Suprapubic skin (tissue), 3 donors: ENCODE measurements around the gene REV3L.

Source experiments
- EP300 ChIP-seq: sonication (generic); formaldehyde crosslinking; IDR thresholded peaks from one replicate; pipeline ENCODE4 v1.6.1; 2017; ENCODE audit warnings: antibody characterized with exemption
- POLR2A ChIP-seq, 2 donors: fragments of 450-650 bp; IDR thresholded peaks; one replicate each; pipeline ENCODE4 v1.6.1; 2017; ENCODE audit warnings: antibody characterized with exemption in 2 of 2, mild to moderate bottlenecking in 2 of 2, moderate library complexity in 2 of 2
- TF ChIP-seq, protein P1 (sequence below), 2 donors: fragments of 200-600 bp in 1 of 2; fragments of 450-650 bp in 1 of 2; sonication (generic) in 1 of 2; IDR thresholded peaks; one replicate each; pipeline ENCODE4 v1.5.1; 2016 to 2019; ENCODE audit warnings: antibody characterized with exemption in 2 of 2, mild to moderate bottlenecking in 1 of 2, moderate library complexity in 1 of 2

DNA sequence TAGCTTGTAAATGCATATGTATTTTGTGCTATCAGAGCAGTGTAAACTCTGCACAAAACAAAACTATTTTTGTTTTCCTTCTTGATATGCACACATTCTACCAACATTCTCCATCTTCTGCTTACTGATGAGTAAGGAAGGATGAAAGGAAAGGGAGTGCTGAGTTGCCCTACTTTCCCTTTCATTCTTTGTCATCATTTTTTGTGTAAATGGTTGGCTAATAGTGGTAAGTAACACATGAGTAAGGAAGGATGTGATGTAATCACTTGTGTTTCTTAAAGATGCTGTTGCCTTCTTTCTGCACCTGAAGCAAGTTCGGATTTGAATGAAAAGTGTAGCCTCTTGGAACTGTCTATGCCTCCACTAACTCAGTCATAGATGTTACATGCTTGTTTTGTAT is 4.6 kb upstream of the REV3L start:
- no peak for TF ChIP-seq POLR2A (IDR thresholded peaks at IDR 0.05)
- TF ChIP-seq, protein P1, sequence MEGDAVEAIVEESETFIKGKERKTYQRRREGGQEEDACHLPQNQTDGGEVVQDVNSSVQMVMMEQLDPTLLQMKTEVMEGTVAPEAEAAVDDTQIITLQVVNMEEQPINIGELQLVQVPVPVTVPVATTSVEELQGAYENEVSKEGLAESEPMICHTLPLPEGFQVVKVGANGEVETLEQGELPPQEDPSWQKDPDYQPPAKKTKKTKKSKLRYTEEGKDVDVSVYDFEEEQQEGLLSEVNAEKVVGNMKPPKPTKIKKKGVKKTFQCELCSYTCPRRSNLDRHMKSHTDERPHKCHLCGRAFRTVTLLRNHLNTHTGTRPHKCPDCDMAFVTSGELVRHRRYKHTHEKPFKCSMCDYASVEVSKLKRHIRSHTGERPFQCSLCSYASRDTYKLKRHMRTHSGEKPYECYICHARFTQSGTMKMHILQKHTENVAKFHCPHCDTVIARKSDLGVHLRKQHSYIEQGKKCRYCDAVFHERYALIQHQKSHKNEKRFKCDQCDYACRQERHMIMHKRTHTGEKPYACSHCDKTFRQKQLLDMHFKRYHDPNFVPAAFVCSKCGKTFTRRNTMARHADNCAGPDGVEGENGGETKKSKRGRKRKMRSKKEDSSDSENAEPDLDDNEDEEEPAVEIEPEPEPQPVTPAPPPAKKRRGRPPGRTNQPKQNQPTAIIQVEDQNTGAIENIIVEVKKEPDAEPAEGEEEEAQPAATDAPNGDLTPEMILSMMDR (IDR thresholded peaks at IDR 0.05), result no peak
- no peak for TF ChIP-seq EP300
